GM23338 (cell line): ENCODE data around the gene EDARADD. TPM values are rescaled to one million over a fixed set of nuclear protein-coding genes. Genes with fewer than 3 reads are reported as not detected.

Source experiments
- ATAC-seq: fragments of 200-7000 bp; cut with Tn5 transposase; 3 replicates; pipeline ENCODE4 v1.9.1; 2020
- DNase-seq: peaks from one replicate; pipeline ENCODE4 v3.0.0-alpha.2; 2015; ENCODE audit warnings: low spot score
- H2AFZ ChIP-seq: fragments of 200-600 bp; sonication (generic); 2 replicates; pipeline ENCODE4 v1.8.0; 2016; ENCODE audit warnings: antibody characterized with exemption, mild to moderate bottlenecking, moderate library complexity
- H3F3A ChIP-seq: fragments of 200-600 bp; sonication (generic); replicated peaks from 2 replicates; pipeline ENCODE4 v1.8.0; 2017; ENCODE audit warnings: antibody characterized with exemption, mixed run types, low read depth
- H3K27ac ChIP-seq: fragments of 200-600 bp; sonication (generic); 2 replicates; pipeline ENCODE4 v1.6.1; 2016; ENCODE audit warnings: low read depth
- H3K27me3 ChIP-seq: fragments of 200-600 bp; sonication (generic); 2 replicates; pipeline ENCODE4 v1.8.0; 2016; ENCODE audit warnings: mild to moderate bottlenecking, mixed run types, moderate library complexity; ENCODE audit not compliant: insufficient read depth
- H3K36me3 ChIP-seq: fragments of 200-600 bp; sonication (generic); 2 replicates; pipeline ENCODE4 v1.8.0; 2016; ENCODE audit warnings: mild to moderate bottlenecking; ENCODE audit not compliant: insufficient read depth
- H3K4me1 ChIP-seq: fragments of 200-600 bp; sonication (generic); 2 replicates; pipeline ENCODE4 v1.8.0; 2016; ENCODE audit warnings: mild to moderate bottlenecking, moderate library complexity; ENCODE audit not compliant: insufficient read depth
- H3K4me2 ChIP-seq: fragments of 200-600 bp; sonication (generic); 2 replicates; pipeline ENCODE4 v1.7.1; 2017; ENCODE audit warnings: mixed run types
- H3K4me3 ChIP-seq: fragments of 200-600 bp; sonication (generic); 2 replicates; pipeline ENCODE4 v1.6.1; 2016; ENCODE audit warnings: mixed run types
- H3K79me2 ChIP-seq: fragments of 200-600 bp; sonication (generic); replicated peaks from 2 replicates; pipeline ENCODE4 v1.8.0; 2017; ENCODE audit warnings: mild to moderate bottlenecking; ENCODE audit not compliant: insufficient read depth
- H3K9me2 ChIP-seq: fragments of 200-600 bp; sonication (generic); 2 replicates; pipeline ENCODE4 v1.8.0; 2017; ENCODE audit not compliant: insufficient read depth
- H4K20me1 ChIP-seq: fragments of 200-600 bp; sonication (generic); replicated peaks from 2 replicates; pipeline ENCODE4 v1.8.0; 2017; ENCODE audit warnings: mild to moderate bottlenecking; ENCODE audit not compliant: insufficient read depth
- H3K27ac Mint-ChIP-seq: 2 replicates; pipeline ENCODE4 v1.8.0; 2020; ENCODE audit warnings: inconsistent platforms, mild to moderate bottlenecking, moderate library complexity, mixed read lengths
- H3K27me3 Mint-ChIP-seq: 3 replicates; pipeline ENCODE4 v1.8.0; 2022; ENCODE audit warnings: low read depth, mild to moderate bottlenecking, moderate library complexity, mixed read lengths, inconsistent platforms; ENCODE audit not compliant: insufficient read depth, poor library complexity
- H3K36me3 Mint-ChIP-seq: 3 replicates; pipeline ENCODE4 v1.8.0; 2021; ENCODE audit warnings: low read depth, mild to moderate bottlenecking, inconsistent platforms, moderate library complexity, mixed read lengths
- H3K4me1 Mint-ChIP-seq: 3 replicates; pipeline ENCODE4 v1.8.0; 2020; ENCODE audit warnings: mild to moderate bottlenecking, inconsistent platforms, mixed read lengths
- H3K4me3 Mint-ChIP-seq: 3 replicates; pipeline ENCODE4 v1.8.0; 2021; ENCODE audit warnings: moderate library complexity, mild to moderate bottlenecking, inconsistent platforms, mixed read lengths
- H3K9me3 Mint-ChIP-seq: 3 replicates; pipeline ENCODE4 v1.8.0; 2020; ENCODE audit warnings: moderate library complexity, mild to moderate bottlenecking, inconsistent platforms, mixed read lengths
- ZNF114 ChIP-seq: fragments of 250-450 bp; sonication (Bioruptor Pico); IDR thresholded peaks from 2 replicates; pipeline ENCODE4 v1.5.0; 2020; ENCODE audit warnings: mild to moderate bottlenecking, moderate library complexity
- polyA plus RNA-seq: library from polyadenylated mRNA; unstranded; fragments of >200 nt; fragmentation: Nextera tagmentation; extraction: Ambion mirVana; gene quantifications from 2 replicates; pipeline ENCODE4 v1.2.1, GENCODE V29; 2016
- total RNA-seq: library from RNA; depleted of rRNA; stranded (reverse); fragments of >200 nt; shearing (Covaris generic); gene quantifications from 2 replicates; pipeline ENCODE4 v1.2.3, GENCODE V29; 2014
- TF ChIP-seq, protein P1 (sequence below), 2 experiments: fragments of 200-600 bp in 1 of 2; sonication (generic) in 1 of 2; conservative IDR thresholded peaks; 2 replicates each; pipeline versions ENCODE4 v1.5.1 to v1.6.1; 2016 to 2017; ENCODE audit warnings: antibody characterized with exemption in 2 of 2, low read depth in 2 of 2, mild to moderate bottlenecking in 2 of 2, moderate library complexity in 1 of 2
- TF ChIP-seq, protein P2 (sequence below): fragments of 250-450 bp; sonication (Bioruptor Pico); IDR thresholded peaks from 2 replicates; pipeline ENCODE4 v1.5.0; 2020; ENCODE audit warnings: mild to moderate bottlenecking, moderate library complexity

Gene EDARADD
- total and polyA plus RNA-seq, 2 experiments from 2014 or later, result 3.7 to 4.4 TPM

DNA sequence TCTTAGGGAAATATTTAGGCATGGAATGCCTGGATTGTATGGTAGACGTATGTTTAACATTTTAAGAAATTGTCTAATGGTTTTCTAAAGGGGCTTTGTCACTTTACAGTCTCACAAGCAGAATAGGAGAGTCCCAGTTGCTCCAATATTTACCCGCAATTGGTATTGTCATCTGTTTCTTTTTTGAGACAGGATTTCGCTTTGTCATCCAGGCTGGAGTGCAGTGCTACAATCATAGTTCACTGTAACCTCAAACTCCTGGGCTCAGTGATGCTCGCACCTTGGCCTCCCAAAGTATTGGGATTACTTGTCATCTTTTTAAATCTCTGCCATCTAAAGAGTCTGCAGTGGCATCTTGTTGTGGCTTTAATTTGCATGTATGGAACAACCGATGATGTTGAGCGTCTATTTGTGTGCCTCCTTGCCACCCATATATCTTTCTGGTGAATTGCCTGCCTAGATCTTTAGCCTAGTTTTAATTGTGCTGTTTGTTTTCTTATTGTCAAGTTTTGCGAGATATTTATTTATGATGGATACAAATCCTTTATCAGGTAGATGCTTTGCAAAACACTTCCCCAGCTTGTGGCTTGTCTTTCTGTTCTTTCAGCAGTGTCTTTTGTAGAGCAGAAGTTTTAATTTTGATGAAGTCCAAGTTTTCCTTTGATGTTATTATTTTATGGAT lies 32.0 kb upstream of the EDARADD start:
- Histone ChIP-seq H3K4me2 (no peak overlapping the region), H3K27ac (no peak overlapping the region), H3K4me3 (no peak overlapping the region), H3K4me1 (no peaks in the 10 kb centered on the region), H3K27me3 (no peaks in the 10 kb centered on the region), H3F3A (no peaks in the 10 kb centered on the region), H3K9me2 (no peaks in the 10 kb centered on the region), H4K20me1 (no peaks in the 10 kb centered on the region), H2AFZ (0 out of 2 replicates have a peak overlapping the region, but pooled peaks have one; percentile 8), H3K36me3 (no peaks in the 10 kb centered on the region), H3K79me2 (no peaks in the 10 kb centered on the region)
- Mint-ChIP-seq H3K36me3 (peaks cover 9% of the 10 kb centered on the region; the same call in 2 of the 3 replicates), H3K27ac (no peak overlapping the region), H3K27me3 (no peaks in the 10 kb centered on the region), H3K9me3 (peaks cover 16% of the 10 kb centered on the region; the same call in 2 of the 3 replicates), H3K4me1 (peaks cover 11% of the 10 kb centered on the region; the same call in 2 of the 3 replicates), H3K4me3 (no peak overlapping the region)
- no peak for DNase-seq
- ATAC-seq, result no peak
- TF ChIP-seq ZNF114 (CRISPR knock-in tag), result no peak
- TF ChIP-seq, protein P1, sequence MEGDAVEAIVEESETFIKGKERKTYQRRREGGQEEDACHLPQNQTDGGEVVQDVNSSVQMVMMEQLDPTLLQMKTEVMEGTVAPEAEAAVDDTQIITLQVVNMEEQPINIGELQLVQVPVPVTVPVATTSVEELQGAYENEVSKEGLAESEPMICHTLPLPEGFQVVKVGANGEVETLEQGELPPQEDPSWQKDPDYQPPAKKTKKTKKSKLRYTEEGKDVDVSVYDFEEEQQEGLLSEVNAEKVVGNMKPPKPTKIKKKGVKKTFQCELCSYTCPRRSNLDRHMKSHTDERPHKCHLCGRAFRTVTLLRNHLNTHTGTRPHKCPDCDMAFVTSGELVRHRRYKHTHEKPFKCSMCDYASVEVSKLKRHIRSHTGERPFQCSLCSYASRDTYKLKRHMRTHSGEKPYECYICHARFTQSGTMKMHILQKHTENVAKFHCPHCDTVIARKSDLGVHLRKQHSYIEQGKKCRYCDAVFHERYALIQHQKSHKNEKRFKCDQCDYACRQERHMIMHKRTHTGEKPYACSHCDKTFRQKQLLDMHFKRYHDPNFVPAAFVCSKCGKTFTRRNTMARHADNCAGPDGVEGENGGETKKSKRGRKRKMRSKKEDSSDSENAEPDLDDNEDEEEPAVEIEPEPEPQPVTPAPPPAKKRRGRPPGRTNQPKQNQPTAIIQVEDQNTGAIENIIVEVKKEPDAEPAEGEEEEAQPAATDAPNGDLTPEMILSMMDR (conservative IDR thresholded peaks at IDR 0.05; ENCODE audit: low read depth in 2 of 2), result no peak

DNA sequence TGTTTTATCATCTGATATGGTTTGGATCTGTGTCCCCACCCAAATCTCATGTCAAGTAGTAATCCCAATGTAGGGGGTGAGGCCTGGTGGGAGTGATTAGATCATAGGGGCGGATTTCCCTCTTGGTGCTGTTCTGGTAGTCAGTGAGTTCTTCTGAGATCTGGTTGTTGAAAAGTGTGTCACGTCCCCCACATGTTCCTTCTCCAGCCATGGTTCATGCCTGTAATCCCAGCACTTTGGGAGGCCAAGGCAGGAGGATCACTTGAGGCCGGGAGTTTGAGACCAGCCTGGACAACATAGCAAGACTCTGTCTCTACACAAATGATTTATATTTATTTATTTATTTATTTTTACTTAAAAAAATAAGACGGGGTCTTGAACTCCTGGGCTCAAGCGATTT lies 30.8 kb upstream of the EDARADD start:
- H3K27ac Mint-ChIP-seq, result no peak overlapping the region
- Histone ChIP-seq H3K27me3 (no peaks in the 10 kb centered on the region), H2AFZ (no peak overlapping the region), H4K20me1 (no peaks in the 10 kb centered on the region), H3K4me3 (no peak overlapping the region), H3K9me2 (no peaks in the 10 kb centered on the region), H3K79me2 (no peaks in the 10 kb centered on the region), H3F3A (no peaks in the 10 kb centered on the region), H3K4me1 (no peaks in the 10 kb centered on the region), H3K36me3 (no peaks in the 10 kb centered on the region), H3K27ac (no peak overlapping the region), H3K4me2 (no peak overlapping the region)
- no peak for TF ChIP-seq ZNF114 (CRISPR knock-in tag)
- TF ChIP-seq, protein P2, sequence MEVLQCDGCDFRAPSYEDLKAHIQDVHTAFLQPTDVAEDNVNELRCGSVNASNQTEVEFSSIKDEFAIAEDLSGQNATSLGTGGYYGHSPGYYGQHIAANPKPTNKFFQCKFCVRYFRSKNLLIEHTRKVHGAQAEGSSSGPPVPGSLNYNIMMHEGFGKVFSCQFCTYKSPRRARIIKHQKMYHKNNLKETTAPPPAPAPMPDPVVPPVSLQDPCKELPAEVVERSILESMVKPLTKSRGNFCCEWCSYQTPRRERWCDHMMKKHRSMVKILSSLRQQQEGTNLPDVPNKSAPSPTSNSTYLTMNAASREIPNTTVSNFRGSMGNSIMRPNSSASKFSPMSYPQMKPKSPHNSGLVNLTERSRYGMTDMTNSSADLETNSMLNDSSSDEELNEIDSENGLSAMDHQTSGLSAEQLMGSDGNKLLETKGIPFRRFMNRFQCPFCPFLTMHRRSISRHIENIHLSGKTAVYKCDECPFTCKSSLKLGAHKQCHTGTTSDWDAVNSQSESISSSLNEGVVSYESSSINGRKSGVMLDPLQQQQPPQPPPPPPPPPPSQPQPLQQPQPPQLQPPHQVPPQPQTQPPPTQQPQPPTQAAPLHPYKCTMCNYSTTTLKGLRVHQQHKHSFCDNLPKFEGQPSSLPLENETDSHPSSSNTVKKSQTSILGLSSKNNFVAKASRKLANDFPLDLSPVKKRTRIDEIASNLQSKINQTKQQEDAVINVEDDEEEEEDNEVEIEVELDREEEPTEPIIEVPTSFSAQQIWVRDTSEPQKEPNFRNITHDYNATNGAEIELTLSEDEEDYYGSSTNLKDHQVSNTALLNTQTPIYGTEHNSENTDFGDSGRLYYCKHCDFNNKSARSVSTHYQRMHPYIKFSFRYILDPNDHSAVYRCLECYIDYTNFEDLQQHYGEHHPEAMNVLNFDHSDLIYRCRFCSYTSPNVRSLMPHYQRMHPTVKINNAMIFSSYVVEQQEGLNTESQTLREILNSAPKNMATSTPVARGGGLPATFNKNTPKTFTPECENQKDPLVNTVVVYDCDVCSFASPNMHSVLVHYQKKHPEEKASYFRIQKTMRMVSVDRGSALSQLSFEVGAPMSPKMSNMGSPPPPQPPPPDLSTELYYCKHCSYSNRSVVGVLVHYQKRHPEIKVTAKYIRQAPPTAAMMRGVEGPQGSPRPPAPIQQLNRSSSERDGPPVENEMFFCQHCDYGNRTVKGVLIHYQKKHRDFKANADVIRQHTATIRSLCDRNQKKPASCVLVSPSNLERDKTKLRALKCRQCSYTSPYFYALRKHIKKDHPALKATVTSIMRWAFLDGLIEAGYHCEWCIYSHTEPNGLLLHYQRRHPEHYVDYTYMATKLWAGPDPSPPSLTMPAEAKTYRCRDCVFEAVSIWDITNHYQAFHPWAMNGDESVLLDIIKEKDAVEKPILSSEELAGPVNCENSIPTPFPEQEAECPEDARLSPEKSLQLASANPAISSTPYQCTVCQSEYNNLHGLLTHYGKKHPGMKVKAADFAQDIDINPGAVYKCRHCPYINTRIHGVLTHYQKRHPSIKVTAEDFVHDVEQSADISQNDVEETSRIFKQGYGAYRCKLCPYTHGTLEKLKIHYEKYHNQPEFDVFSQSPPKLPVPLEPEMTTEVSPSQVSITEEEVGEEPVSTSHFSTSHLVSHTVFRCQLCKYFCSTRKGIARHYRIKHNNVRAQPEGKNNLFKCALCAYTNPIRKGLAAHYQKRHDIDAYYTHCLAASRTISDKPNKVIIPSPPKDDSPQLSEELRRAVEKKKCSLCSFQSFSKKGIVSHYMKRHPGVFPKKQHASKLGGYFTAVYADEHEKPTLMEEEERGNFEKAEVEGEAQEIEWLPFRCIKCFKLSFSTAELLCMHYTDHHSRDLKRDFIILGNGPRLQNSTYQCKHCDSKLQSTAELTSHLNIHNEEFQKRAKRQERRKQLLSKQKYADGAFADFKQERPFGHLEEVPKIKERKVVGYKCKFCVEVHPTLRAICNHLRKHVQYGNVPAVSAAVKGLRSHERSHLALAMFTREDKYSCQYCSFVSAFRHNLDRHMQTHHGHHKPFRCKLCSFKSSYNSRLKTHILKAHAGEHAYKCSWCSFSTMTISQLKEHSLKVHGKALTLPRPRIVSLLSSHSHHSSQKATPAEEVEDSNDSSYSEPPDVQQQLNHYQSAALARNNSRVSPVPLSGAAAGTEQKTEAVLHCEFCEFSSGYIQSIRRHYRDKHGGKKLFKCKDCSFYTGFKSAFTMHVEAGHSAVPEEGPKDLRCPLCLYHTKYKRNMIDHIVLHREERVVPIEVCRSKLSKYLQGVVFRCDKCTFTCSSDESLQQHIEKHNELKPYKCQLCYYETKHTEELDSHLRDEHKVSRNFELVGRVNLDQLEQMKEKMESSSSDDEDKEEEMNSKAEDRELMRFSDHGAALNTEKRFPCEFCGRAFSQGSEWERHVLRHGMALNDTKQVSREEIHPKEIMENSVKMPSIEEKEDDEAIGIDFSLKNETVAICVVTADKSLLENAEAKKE (CRISPR knock-in tag), result no peak
- H3K4me3 Mint-ChIP-seq, result no peak overlapping the region
- H3K4me1 Mint-ChIP-seq, result peaks cover 11% of the 10 kb centered on the region; the same call in 2 of the 3 replicates
- ATAC-seq (no peak), DNase-seq (no peak)
- peaks cover 6% of the 10 kb centered on the region; the same call in 1 of the 3 replicates for H3K36me3 Mint-ChIP-seq
- peaks cover 9% of the 10 kb centered on the region; the same call in 2 of the 3 replicates for H3K9me3 Mint-ChIP-seq
- no peaks in the 10 kb centered on the region for H3K27me3 Mint-ChIP-seq
